Jurkat, Clone E6-1 (cell line): Measurements from ENCODE around the gene TMEM123.
A peak's percentile ranks its signal among the peaks of the same experiment; 100 is the strongest.

ENCODE experiments used
- DNase-seq: peaks from one replicate; pipeline ENCODE4 v3.0.0-alpha.2; 2011; ENCODE audit warnings: low read depth, low spot score
- H3K4me3 ChIP-seq: 2 replicates; pipeline ENCODE4 v1.5.1; 2011; ENCODE audit warnings: mild to moderate bottlenecking, low read length, control low read depth, moderate library complexity

Gene TMEM123

DNA sequence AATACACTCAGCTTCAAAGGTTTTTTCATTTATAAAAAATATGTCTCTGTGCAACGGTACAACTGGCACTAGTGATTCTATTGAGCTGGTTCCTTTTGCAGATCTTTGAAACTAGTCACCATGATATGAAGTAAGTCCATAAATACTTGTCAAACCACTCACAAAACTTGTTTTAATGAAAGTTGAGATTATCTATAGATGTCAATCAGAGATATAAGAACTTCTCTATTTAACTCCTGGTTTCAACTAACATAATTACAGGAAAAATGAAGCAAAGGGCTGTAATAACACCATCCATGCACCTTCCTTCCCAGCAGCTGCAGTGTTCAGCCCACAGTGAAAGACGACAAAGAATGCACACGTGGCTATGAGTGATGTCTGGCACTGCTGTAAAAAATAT lies 44.7 kb downstream of the TMEM123 start:
- H3K4me3 ChIP-seq: no peak overlapping the region
- no peak for DNase-seq

DNA sequence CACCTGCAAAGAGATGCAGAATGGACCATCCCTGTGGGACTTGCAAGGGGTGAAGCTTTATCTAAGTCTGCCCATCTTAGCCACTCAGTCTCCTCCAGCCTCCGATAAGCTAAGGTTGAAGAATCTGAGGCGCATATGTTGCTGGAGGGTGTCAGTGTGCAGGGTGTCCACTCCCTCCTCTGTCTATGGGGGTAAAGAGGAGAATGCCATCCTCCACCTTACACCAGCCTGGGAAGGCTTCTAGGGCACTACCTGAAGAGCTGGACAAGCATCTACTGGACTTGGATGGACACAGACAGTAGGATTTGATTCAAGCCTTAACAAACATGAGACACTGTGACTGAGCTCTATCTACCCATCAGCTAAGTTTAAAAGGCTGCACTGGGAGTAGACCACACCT lies 46.5 kb downstream of the TMEM123 start:
- DNase-seq: no peak
- no peak overlapping the region for H3K4me3 ChIP-seq

DNA sequence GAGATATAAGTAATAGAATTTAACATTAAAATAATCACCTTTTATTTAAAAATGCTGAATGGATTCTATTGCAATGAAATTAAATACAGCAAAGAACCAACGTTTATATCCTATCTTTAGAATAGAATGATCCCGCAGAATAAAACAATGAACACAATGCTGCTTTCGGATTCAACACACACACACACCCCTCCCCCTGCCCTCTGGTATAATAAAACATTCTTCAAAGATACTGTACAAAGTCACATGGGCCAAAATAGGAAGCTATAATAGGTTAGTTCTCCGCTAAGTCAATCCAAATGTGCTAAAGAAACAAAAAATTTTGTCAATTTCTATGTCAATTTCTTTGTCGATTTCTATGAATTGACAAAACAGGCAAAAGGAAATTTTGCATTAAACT lies 47.1 kb downstream of the TMEM123 start:
- no peak overlapping the region for H3K4me3 ChIP-seq
- no peak for DNase-seq

DNA sequence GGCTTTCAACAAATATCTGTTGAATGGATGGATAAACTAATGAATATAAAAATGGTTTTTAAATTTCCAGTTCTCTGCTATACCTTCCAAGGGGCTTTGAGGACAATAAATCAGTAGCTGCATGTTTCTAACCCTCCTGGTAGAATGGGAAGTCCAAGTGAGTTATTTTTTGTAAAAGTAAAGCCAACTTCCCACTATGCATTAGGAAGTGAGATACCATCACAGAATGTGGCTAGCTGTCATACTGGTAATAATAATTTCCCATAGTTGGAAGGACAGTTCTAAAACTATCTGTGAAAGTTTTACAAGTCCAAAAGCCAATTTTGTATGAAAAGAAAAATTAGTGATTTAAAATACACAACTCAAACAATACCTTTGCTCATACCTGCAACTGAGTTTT lies 50.0 kb downstream of the TMEM123 start:
- DNase-seq: no peak
- no peak overlapping the region for H3K4me3 ChIP-seq

DNA sequence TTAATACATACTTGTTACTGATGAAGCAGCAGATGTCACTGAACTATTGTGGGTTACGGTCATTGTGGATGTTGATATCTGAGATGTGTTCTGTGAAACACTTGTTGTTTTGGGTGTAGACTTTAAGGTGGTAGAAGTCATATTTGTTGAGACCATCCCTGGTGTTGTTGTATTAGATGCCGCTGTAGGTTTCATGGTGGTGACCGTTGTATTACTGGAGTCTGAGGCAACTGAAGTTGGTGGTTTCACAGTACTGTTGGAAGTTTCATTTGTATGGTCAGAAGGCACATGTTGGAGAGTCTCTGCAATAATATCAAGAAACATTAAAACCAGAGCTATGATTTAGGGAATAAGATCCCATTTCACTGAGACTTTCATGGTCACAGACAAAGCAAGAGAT lies 50.7 kb downstream of the TMEM123 start:
- DNase-seq: no peak
- H3K4me3 ChIP-seq: no peak overlapping the region

DNA sequence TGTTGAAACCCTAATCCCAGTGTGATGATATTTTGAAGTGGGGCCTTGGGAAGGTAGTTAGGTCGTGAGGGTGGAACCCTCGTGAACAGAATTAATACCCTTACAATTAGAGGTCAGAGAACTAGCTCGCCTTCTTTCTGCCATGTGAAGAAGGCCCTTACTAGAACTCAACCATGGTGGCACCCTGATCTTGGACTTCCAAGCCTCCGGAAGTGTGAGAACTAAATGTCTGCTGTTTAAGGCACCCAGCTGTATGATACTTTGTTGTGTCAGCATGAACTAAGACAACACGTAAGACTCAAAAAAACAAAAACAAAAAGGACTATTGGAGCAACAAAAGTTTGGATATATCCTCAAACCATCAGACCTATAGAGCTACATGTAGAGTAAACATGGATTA lies 52.0 kb downstream of the TMEM123 start:
- no peak overlapping the region for H3K4me3 ChIP-seq
- no peak for DNase-seq

DNA sequence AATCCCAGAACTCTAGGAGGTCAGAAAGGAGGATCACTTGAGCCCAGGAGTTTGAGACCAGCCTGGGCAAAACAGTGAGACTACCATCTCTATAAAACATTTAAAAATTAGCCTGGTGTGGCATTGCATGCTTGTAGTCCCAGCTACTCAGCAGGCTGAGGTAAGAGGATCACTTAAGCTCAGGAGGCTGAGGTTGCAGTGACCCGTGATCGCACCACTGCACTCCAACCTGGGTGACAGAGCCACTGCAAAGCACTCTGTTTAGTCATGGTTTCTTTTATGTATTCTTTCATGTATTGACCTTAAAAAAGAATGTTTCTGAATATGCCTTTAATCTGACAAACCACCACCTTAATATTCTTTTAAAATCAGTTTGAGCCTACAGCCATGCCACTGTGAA lies 53.4 kb downstream of the TMEM123 start:
- DNase-seq: no peak
- no peak overlapping the region for H3K4me3 ChIP-seq

DNA sequence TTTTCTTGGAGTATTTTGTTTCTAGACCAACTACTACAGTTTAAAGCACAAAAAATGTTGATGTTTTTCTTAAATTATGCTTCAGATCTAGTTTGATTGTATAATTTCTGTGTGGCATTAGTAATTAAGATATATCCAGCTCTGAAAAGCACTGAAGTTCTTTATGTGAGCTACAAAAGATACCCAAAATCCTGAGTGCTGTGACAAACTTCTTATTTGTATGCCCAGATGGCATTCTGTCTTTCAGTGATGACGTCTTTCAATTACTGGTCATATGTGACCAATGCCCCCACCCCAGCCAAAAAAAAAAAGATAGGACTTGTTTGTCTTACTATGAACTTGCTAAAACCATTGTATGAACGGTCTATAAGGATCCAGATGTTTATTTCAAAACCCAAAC lies 54.3 kb downstream of the TMEM123 start:
- no peak for DNase-seq
- no peak overlapping the region for H3K4me3 ChIP-seq

DNA sequence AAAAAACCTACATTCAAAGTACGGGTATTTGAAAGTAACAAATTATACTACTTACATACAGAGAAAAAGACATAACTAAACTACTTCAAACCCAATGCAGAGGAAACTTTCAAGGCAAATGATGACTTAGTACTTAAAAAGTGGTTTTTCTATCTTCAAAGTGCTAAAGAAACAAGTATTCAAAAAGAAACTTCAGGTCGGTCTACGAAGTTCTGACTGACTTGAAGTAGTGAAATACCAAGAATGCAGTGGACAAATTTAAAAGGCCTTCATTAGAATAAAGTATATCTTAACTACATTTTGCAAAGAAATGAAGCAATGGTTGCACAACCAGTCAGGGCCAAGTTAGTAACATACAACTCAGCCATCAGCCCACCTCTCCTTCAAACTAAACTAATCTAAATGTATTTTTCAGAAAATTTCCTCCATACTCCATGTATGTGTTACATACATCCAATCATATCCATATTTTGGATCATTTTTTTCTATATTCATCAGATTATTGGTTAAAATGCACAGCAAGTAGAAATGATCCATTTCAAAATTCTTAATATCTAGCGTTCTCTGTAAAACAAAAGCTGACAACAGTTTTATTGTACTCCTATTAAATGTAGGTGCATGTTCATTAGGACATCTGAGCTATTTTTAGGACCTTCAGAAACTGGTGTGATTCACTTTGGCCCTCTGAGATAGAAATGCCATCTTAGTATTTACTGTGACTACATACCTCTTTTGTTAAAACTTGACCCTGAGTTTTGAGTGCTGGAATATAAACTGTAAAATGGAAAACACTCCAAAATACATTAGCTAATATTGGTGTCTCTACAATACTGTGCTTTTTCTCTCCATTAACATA lies 55.6 kb downstream of the TMEM123 start:
- no peak overlapping the region for H3K4me3 ChIP-seq
- DNase-seq: no peak

DNA sequence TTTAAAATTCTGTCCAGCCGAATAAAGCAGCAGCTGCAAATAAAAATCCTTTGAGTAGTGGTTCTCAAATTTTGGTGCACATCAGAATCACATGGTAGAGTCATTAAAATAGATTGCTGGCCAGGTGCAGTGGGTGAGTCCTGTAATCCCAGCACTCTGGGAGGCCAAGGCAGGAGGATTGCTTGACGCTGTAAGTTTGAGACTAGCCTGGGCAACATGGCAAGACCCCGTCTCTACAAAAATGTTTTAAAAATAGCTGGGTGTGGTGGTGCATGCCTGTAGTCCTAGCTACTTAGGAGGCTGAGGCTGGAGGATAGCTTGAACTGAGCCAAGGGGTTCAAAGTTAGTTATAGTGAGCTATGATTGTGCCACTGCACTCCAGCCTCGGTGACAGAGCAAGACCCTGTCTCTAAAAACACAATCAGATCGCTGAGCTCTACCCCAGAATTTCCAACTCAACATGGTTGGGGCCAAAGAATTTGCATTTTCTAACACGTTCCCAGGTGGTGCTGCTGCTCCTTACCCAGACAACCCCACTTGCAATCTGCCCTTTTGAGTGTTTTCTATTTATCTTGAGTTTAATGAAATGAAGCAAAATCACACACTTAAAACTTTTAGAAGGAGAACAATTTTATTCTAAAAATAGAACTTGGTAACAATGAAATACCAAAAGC lies 56.7 kb downstream of the TMEM123 start:
- no peak overlapping the region for H3K4me3 ChIP-seq
- no peak for DNase-seq

DNA sequence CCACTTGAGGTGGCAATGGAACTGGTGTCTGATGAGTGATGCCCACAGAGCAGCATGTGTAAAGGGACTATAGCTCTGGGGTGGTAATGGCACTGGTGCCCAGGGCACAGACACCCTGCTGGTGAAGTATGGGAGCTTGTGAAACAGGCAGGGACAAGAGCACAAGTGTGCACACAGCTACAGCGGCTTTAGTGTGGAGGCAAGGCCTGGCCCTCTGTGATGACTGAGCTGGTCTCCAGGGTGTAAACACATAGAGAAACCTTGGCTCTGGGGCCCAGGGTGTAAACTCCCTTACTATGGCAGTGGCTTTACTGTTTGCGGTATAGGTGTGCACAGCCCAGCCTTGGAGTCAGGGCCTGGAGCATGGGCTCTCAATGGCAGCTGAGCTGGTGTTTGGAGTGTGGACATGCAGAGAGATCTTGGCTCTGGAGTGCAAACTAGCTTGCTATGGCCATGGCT lies 59.3 kb downstream of the TMEM123 start:
- no peak overlapping the region for H3K4me3 ChIP-seq
- DNase-seq: no peak

DNA sequence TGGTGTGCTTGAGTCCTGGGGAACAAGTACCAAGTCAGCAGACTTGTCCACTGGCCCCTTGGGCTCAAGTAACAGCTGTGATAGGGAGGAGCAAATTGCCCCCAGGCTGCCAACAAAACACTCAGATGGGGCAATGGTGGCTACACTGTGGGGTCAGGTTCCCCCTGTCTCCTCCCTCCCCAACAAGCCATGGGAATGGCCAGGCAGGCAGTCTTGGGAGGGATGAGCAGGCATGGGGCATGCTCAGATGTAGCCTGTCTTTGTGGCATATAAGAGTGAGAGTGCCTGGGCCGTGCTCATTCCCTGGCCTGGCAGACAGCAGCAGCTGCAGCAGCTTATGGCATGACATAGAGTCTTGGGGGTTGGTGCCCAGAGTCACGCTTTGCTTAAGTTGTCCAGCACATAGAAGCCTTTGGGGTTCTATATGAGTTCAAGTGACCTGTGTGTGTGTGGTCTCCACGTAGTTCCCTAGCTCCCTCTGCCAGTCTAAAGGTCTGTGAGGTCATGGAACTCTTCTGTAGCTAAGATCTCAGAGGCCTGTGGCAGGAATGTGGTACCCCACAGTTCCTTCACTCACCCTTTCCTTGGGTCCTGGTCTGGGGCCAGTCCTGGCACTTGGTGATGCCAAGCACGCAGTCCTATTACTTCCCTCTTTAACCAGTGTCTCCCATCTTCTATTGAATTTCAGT lies 60.9 kb downstream of the TMEM123 start:
- no peak overlapping the region for H3K4me3 ChIP-seq
- no peak for DNase-seq

DNA sequence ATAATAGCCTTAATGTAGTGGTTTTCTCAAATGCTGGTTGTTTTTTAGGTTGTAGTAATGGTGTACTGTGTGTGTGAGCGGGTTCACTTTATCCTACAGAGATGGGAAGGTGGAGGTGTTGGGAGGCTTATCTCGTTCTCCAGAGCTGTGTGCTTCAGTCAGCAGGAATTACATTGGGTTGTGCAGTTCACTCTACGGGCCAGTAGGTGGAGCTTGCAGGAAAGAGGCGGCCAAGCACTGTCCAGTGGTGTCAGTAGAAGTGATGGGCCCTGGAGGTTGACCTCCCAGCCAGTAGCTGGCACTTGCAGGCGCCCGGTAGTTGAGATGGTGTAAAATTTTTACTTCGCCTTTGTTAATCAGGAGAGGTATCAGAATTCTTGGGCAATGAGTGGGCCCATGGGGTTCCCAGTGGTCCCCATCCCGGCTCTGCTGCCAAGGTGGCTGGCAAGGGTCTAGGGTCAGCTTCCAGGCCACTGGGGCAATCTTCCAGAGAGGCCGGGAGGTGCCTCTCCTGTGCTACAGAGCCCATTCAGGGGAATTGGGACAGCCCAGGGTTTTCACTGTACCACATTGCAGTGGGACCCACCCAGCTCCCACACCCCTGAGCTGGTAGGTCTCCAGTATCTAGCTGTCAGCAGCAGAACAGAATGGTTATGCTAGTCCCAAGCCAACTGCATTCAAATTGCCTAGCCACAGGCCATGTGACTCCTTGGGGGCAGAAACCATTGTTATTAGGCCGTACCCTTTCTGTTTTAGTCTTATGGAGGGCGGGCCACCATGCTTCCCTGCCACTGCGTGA lies 61.7 kb downstream of the TMEM123 start:
- DNase-seq: peak; percentile 46
- H3K4me3 ChIP-seq: no peak overlapping the region

DNA sequence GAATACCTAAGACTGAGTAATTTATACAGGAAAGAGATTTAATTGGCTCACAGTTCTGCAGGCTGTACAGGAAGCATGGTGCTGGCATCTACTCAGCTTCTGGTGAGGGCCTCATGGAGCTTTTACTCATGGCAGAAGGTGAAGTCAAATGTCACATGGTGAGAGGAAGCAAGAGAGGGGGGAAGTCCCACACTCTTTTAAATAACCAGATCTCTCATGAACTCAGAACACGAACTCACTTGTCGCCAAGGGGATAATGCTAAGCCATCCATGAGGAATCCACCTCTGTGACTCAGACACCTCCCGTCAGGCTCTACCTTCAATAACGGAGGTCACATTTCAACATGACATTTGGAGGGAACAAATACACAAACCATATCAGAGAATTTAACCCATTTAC lies 63.3 kb downstream of the TMEM123 start:
- no peak for DNase-seq
- H3K4me3 ChIP-seq: no peak overlapping the region

DNA sequence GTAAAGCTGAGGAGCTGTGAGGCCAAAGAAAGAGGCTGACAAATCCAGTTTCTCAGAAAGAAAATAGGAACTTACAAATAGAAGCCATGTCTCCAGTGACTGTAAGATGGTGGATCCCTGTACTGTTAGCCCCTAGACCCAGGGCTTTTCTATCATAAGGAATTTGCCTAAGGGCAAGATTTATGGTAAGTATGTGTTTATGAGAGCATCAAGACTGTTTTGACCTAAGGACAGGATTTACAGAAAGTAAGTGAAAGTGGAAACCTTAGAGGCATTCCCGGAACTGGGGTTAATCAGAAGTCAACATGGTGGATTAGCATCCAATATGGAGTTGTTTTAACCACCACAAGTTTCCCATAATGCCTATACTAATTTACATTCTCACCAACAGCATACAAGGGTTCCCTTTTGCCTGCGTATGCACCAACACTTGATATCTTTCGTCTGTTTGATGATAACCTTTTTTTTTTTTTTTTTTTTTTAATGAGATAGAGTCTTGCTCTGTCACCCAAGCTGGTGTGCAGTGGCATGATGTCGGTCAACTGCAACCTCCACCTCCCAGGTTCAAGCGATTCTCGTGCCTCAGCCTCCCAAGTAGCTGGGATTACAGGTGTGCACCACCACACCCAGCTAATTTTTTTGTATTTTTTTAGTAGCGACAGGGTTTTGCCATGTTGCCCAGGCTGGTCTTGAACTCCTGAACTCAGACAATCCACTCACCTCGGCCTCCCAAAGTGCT lies 65.4 kb downstream of the TMEM123 start:
- no peak overlapping the region for H3K4me3 ChIP-seq
- DNase-seq: no peak

DNA sequence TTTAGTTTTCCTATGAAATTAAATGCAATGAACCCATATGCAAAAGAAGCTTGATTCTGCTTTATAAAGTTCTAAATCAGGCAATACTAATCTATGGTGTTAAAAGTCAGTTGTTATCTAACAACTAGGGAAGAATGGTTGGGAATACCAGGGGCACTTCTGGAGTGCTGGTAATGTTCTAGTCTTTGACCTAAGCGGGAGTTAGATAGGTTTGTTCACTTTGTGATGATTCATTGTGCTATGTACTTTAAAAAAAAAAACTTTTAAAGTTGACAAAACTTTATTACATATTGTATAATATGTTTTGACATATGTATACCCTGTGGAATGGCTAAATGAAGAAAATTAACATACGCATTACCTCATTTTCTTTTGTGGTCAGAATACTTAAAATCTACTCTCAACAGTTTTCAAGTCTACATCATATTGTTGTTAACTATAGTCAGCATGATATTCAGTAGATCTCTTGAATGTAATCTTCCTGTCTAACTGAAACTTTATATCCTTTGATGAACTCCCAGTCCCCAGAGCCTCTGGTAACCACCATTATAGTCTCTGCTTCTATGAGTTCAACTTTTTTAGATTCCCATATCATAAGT lies 66.3 kb downstream of the TMEM123 start:
- peak; percentile 53 for DNase-seq
- H3K4me3 ChIP-seq: no peak overlapping the region

DNA sequence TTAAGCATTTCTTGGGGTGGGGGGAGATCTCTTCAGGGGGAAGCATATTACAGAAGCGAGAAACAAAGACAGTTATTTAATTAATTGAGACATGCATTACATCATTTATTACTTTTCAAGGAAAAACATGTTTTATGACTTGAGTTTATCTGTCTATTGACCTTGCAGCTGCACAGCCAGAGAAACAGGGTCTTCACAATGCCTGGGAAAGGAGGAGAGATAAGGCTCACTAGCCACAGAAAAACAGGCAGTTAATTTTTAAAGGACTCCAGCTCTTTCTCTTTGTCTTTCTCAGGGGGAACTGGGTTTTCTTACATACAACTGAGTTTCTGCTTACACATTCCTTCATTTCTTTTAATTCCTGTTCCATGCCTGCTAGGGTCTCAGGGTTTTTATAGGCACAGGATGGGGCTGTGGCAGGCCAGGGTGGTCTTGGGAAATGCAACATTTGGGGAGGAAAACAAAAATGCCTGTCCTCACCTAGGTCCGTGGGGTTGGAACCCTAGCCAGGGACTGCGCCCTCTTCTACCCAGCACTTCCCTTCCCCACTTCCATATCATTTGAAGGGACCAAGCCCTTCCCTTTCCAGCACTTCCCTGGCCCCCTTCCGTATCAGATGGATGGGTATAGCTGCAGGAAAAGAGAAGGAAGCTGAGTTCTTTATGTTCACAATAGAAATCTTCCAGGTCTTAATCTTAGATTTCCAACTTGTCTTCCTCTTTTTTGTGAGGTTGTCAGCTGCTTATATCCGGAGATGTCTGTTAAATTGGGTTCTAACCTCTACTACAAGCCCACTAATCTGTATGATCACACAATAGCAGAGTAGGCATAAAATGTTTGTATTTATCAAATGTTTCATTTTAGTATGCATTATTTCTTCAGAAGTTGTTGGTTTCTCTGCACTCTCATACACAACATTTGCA lies 67.2 kb downstream of the TMEM123 start:
- H3K4me3 ChIP-seq: no peak overlapping the region
- DNase-seq: no peak
